ENCODE results near the gene SPAM1.
"Not testable (repeated sequence)": the region's sequence is repeated elsewhere in the genome, so short reads cannot be mapped to it uniquely, and the experiment has no call there.

The SPAM1 gene

DNA sequence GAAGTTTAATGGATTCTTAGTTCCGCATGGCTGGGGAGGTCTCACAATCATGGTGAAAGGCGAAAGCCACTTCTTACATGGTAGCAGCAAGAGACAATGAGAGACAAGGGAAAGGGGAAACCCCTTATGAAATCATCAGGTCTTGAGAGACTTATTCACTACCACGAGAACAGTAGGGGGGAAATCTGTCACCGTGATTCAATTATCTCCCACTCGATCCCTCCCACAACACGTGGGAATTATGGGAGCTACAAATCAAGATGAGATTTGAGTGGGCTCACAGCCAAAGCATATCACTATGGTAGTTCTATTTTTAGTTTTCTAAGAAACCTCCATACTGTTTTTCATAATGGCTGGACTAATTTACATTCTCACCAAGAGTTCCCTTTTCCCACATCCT is 36.7 kb downstream of the SPAM1 start:
- peak in 1 of 2 experiments; percentile 41 for DNase-seq

DNA sequence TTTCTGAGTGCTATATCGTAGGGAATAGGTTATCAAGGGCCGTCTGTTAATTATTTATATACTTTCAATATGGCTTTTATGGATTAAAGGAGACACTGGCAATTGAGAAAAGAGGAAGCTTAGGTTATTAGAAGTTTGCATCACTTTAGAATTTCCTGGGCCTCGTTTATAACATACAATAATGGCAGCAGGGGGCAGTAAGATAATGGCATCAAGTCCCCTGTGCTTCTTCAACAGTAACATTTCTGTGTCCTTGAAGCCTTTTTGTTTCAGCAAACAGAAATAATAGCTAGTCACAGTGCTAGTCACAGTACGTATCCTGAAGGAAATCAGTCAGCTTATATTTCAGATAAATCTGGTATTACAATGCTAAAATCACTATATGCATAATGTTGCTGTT is 41.9 kb downstream of the SPAM1 start:
- DNase-seq, result peak; percentile 63 to 83

GRCh38 chr7:123972045-123972444 is 47.0 kb downstream of the SPAM1 start:
- DNase-seq, result no peak

GRCh38 chr7:123972831-123973230 is 47.8 kb downstream of the SPAM1 start:
- DNase-seq, result no peak

- no peak for DNase-seq
Observed at GRCh38 chr7:123974326-123974908, 49.4 kb downstream of the SPAM1 start.

- no peak for DNase-seq
Observed at GRCh38 chr7:123975084-123975483, 50.0 kb downstream of the SPAM1 start.

DNA sequence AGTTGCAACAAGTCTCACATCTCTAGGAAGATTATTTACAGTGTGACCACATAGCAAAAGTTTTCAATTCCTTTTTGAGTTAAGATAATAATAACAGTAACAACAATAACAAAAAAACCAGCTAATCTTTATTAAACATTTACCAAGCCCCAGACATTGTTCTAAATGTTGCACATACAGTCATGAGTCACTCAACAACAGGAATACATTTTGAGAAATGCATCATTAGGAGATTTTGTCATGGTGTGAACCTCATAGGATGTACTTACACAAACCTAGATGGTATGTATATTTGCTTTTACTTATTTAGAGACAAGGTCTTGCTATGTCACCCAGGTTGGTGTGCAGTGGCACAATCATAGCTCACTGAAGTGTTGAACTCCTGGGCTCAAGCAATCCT is 52.0 kb downstream of the SPAM1 start:
- DNase-seq, result no peak

DNA sequence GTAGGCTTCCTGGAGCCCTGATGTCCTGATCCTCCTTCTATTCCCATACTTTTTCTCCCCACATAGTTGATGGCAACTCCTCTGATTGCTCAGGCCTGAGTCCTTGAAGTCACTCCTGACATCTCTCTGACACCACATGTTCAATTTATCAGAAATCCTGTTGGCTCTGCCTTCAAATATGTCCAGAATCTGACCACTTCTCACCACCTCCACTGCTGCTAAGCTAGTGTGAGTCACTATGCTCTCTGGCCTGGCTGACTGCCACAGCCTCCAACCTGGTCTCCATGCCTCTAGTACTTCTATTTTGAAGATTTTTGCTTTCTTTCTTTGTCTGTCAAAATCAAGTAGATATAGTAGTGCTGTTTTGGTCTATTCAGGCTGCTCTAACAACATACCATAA is 54.8 kb downstream of the SPAM1 start:
- DNase-seq, result no peak

DNA sequence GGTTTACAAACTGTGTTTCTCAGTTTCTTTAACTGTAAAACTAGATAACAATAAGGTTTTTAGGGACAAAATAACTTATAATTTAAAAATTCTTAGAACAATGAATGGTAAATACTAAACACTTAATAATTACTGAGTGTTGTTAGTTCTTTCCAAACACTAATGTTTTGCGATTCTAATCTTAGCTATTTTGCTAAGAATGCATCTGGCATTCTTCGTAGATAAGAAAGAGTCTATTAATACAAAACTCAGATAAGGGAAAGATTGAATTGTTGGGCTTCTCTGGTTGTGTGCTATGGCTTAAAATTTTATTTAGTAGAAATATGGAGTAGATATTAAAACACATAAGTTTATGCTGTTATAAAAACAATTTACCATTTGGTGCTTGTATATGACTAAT is 62.4 kb downstream of the SPAM1 start:
- DNase-seq, result no peak

DNA sequence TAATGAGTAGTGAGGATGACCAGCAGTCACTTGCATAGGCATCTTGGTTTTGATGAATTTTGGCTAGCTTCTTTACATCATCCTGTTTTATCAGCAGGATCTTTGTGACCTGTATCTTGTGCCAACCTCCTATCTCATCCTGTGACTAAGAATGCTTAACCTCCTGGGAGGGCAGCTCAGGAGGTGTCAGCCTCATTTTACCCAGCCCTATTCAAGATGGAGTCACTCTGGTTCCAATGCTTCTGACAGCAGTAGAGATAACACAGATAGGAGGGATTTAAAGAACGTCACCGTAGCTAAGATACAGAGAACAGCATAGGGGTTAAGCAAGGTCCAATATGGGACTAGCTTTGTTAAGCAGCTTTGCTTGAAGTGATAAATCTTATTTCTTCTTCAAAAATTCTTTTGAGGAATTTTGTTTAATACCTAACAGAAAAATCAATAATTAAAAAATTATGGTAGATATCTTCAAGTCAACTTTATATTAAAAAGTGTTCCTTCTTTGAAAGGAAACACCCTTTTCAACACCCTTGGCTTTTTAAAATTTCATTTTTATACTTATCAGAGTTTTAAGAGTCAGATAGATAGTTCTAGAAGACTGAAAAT is 68.0 kb downstream of the SPAM1 start:
- DNase-seq, result no peak

GRCh38 chr7:123993996-123994395 is 69.0 kb downstream of the SPAM1 start:
- DNase-seq, result no peak

DNA sequence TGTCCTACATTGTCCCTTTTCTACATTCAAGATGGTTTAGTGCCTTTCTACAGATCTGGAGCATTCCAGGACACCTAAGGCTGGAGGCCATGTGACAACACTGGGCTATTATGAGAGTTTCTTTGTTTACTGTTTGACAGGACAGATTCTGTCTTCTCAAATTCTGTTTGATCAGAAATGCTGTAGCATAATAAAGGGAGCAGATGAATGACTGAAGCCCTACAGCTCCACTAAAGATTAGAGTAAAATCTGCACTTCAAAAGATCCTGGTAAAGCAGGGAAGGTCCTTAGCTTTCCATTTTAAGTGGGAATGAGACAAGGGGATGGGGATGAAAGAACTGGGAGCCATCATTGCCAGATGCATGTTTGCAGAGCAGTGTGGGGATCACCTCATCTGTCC is 69.4 kb downstream of the SPAM1 start:
- no peak for DNase-seq

GRCh38 chr7:123995617-123996326 is 70.7 kb downstream of the SPAM1 start:
- no peak for DNase-seq

- no peak for DNase-seq
Observed at GRCh38 chr7:123996327-123996625, 71.2 kb downstream of the SPAM1 start.

DNA sequence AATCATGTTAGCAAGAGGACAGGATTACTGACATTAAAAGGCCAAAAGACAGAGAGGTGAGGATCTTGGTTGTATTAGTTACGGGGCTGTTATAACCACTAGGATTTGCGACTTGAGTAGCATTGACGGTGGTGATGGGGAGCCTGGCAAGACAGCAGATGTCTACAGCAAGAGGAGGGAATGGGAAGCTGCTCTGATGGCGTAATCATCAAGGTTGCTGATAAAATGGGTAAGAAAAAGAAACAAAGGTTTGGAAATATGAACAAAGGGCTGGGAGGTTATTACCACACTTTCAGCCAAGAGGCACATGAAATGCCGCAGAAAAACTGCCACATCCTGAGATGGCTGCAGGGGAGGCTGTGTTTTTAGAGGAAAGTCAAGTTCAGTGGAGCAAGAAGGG is 73.9 kb downstream of the SPAM1 start:
- no peak for DNase-seq

DNA sequence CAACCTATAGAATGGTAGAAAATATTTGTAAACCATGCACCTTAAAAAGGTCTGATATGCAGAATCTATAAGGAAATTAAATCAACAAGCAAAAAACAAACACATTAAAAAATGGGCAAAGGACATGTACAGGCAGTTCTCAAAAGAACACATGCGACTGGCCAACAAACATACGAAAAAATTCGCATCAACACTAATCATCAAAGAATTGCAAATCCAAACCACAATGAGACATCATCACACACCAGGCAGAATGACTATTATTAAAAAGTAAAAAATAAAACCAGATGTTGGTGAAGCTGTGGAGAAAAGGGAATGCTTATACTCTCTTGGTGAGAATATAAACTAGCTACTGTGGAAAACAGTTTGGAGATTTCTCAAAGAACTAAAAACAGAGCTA is 74.7 kb downstream of the SPAM1 start:
- DNase-seq, result no peak

DNA sequence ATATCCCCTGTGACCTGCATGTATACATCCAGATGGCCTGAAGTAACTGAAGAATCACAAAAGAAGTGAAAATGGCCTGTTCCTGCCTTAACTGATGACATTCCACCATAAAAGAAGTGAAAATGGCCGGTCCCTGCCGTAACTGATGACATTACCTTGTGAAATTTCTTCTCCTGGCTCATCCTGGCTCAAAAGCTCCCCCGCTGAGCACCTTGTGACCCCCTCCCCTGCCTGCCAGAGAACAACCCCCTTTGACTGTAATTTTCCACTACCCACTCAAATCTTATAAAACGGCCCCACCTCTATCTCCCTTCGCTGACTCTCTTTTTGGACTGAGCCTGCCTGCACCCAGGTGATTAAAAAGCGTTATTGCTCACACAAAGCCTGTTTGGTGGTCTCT is 83.3 kb downstream of the SPAM1 start:
- DNase-seq, result not testable (repeated sequence)

DNA sequence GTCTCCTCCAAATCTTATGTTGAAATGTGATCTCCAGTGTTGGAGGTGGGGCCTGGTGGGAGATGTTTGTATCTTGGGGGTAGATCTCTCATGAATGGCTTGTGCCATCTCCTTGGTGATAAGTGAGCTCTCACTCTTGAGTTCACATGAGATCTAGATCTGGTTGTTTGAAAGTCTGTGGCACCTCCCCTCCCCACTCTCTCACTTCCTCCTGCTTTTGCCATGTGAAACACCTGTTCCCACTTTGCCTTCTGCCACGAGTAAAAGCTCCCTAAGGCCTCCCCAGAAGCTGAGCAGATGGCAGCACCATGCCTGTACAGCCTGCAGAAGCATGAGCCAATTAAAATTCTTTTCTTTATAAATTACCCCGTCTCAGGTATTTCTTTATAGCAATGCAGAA is 84.3 kb downstream of the SPAM1 start:
- DNase-seq, result no peak
